Psoas muscle (tissue), 8 donors: ENCODE results near the gene ALAD. TPM values are rescaled to one million over a fixed set of nuclear protein-coding genes. Genes with fewer than 3 reads are reported as not detected.

Experiments used
- ATAC-seq, 4 donors: fragments of 200-7000 bp; cut with Tn5 transposase; one replicate each; pipeline ENCODE4 v1.9.1; 2020; ENCODE audit warnings: moderate library complexity in 3 of 4, mild to moderate bottlenecking in 2 of 4
- DNase-seq, 2 donors: peaks; one replicate each; pipeline ENCODE4 v3.0.0-alpha.2; 2020
- H3K27ac ChIP-seq: fragments of 200-600 bp; one replicate; pipeline ENCODE4 v1.8.0; 2022
- H3K27me3 ChIP-seq, 3 donors: fragments of 200-600 bp in 1 of 3; one replicate each; pipeline versions ENCODE4 v1.6.1 to v1.8.0; 2013 to 2022; ENCODE audit warnings: low read length in 2 of 3, mild to moderate bottlenecking in 2 of 3, moderate library complexity in 1 of 3; ENCODE audit not compliant: insufficient read depth in 3 of 3
- H3K36me3 ChIP-seq, 2 donors: fragments of 200-600 bp in 1 of 2; one replicate each; pipeline versions ENCODE4 v1.6.1 to v1.8.0; 2013 to 2022; ENCODE audit warnings: low read depth in 1 of 2, mild to moderate bottlenecking in 1 of 2, moderate library complexity in 1 of 2; ENCODE audit not compliant: insufficient read depth in 1 of 2
- H3K4me1 ChIP-seq: fragments of 200-600 bp; one replicate; pipeline ENCODE4 v1.8.0; 2022
- H3K4me3 ChIP-seq: fragments of 200-600 bp; one replicate; pipeline ENCODE4 v1.8.0; 2022; ENCODE audit warnings: mild to moderate bottlenecking
- H3K9me3 ChIP-seq: fragments of 200-600 bp; one replicate; pipeline ENCODE4 v1.8.0; 2022
- WGBS, 3 donors: extraction: QIAGEN DNeasy Blood & Tissue Kit; methylation state at CpG; one replicate each; pipeline versions ENCODE4 v1.1.6 to v1.1.7; 2013; 5-methylcytosine and 5-hydroxymethylcytosine counted together
- intact Hi-C, 2 donors: fragments of 100-400 bp; cut with DNase I; formaldehyde crosslinking; loops; one replicate each; pipeline versions ENCODE4 v1.11.0 to v1.14.2; 2022
- polyA plus RNA-seq, 3 donors: library from polyadenylated mRNA; stranded (reverse); fragments of 200-250 nt; gene quantifications; one replicate each; pipeline ENCODE4 v1.2.3, GENCODE V29; 2013
- total RNA-seq, 4 donors: library from RNA; stranded (reverse); fragmentation: NEBNext Ultra II Directional in 2 of 4; extraction: Animal tissue kit (Norgen Biotek cat#: 25700) in 2 of 4; gene quantifications; one replicate each; pipeline versions ENCODE4 v1.2.1 to v1.2.4, GENCODE V29; 2021 to 2023
- TF ChIP-seq, protein P1 (sequence below): fragments of 200-600 bp; IDR thresholded peaks from one replicate; pipeline ENCODE4 v1.8.0; 2022; ENCODE audit warnings: antibody characterized with exemption
- donor health status: healthy with polysubstance abuse.
- donor health status: DM: no; HTN: no; CAD: no; lungs with moderate emphysema.
- donor health status: Bipolar disorder and iron deficiency.
- donor health status: healthy.
- donor health status: DM: yes; HTN: yes; CAD: no.
- donor health status: DM: no; HTN: no; CAD: no.
- donor health status: DM: no; HTN: no; CAD: no.
- donor health status: DM: yes; HTN: yes; CAD: no.

Gene ALAD
- total and polyA plus RNA-seq, 7 donors, result 13.1 to 43.1 (median 17.3) TPM

DNA sequence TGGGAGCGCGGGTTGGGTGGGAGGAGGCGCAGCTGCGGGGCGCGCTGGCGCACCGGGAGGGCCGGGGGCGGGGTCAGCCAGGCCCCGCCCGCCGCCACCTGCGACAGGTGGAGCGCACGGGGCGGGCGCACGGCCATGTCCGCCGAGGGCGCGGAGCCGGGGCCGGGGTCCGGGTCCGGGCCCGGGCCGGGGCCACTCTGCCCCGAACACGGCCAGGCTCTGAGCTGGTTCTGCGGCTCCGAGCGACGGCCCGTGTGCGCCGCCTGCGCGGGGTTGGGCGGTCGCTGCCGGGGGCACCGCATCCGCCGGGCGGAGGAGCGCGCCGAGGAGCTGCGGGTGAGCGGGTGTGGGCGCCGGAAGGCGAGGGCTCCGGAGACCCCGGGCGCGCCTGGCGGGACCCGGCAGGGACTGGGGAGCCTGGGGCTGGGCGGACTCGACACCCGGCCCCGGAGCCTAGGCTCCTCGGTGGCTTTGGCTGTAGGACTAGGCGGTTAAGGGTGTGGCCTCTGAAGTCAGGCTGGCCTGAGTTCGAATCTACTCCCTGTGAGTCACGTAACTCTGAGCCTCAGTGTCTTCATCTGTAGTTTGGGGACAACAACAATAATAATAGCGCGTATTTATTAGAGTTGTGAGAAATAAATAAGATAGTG, 51.5 kb downstream of the ALAD start, which contains the start of gene BSPRY:
TSS of gene BSPRY (plus strand) at position 97 of the 650 bp plus-strand sequence. CDS start at position 136, 39 bp downstream.
- ATAC-seq, result peak in 2 of 4 donors; percentile 26 to 35
- Histone ChIP-seq H3K27me3 (peaks cover 0 to 40% (median 2%) of the 10 kb centered on the region in 3 donors), H3K4me1 (no peaks in the 10 kb centered on the region), H3K4me3 (peak within 1 kb of the TSS; percentile 59), H3K9me3 (no peaks in the 10 kb centered on the region), H3K36me3 (no peaks in the 10 kb centered on the region), H3K27ac (no peak within 1 kb of the TSS)
- 2% methylated on average over 67 to 71 of the region's 71 CpGs for WGBS, 3 donors
- DNase-seq, result no peak
- TF ChIP-seq, protein P1, sequence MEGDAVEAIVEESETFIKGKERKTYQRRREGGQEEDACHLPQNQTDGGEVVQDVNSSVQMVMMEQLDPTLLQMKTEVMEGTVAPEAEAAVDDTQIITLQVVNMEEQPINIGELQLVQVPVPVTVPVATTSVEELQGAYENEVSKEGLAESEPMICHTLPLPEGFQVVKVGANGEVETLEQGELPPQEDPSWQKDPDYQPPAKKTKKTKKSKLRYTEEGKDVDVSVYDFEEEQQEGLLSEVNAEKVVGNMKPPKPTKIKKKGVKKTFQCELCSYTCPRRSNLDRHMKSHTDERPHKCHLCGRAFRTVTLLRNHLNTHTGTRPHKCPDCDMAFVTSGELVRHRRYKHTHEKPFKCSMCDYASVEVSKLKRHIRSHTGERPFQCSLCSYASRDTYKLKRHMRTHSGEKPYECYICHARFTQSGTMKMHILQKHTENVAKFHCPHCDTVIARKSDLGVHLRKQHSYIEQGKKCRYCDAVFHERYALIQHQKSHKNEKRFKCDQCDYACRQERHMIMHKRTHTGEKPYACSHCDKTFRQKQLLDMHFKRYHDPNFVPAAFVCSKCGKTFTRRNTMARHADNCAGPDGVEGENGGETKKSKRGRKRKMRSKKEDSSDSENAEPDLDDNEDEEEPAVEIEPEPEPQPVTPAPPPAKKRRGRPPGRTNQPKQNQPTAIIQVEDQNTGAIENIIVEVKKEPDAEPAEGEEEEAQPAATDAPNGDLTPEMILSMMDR, result no peak
- intact Hi-C loops, result no loop called here

DNA sequence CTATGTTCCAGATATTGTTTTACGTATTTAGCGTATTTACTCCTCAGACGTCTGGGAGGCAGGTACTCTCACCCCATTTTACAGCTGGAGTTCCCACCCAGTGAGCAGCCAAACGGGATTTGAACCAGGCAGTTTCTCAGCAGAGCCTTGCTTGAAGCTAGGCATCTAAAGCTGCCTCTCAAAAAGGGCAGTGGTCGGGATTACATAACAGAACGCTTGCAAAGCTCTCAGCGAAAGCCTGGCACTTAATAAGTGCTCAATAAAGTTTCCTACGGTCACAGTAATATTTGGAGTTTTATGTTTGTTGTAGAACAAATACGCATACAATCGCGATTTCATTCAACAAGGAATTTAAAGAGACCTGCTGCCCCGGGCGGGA, 52.0 kb downstream of the ALAD start:
- Histone ChIP-seq H3K9me3 (no peaks in the 10 kb centered on the region), H3K36me3 (no peaks in the 10 kb centered on the region), H3K27ac (no peak overlapping the region), H3K4me1 (peaks cover 2% of the 10 kb centered on the region), H3K4me3 (peak overlapping the region; percentile 59), H3K27me3 (peaks cover 0 to 38% (median 2%) of the 10 kb centered on the region in 3 donors)
- intact Hi-C loops, result no loop called here
- ATAC-seq, result no peak
- TF ChIP-seq, protein P1, result no peak
- WGBS, 3 donors, result 20 to 30% (median 26%) methylated on average over 13 of the region's 13 CpGs
- DNase-seq, result no peak

DNA sequence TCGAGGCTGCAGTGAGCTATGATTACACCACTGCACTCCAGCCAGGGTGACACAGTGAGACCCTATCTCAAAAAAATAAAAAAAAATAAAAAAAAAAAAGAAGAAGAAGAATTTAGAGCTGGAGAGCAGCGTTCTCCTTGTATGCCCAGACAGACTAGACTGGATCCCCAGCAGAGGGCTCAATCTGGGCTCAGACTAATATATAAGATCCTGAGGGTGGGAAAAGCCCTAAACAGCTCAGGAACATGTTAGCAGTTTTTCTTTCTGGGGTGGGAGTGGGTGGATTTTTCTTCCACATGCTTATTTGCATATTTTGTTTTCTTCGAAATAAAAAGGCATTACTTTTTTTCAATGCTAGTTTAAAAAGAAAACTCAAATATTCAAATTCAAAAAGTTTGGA, 52.6 kb downstream of the ALAD start:
- Histone ChIP-seq H3K27ac (no peak overlapping the region), H3K4me3 (no peak overlapping the region), H3K27me3 (peaks cover 0 to 38% (median 2%) of the 10 kb centered on the region in 3 donors), H3K4me1 (peaks cover 3% of the 10 kb centered on the region), H3K9me3 (no peaks in the 10 kb centered on the region), H3K36me3 (no peaks in the 10 kb centered on the region)
- 88 to 91% (median 88%) methylated on average over 3 of the region's 3 CpGs for WGBS, 3 donors
- TF ChIP-seq, protein P1, result no peak
- DNase-seq (no peak), ATAC-seq (no peak)
- intact Hi-C loops, result no loop called here

DNA sequence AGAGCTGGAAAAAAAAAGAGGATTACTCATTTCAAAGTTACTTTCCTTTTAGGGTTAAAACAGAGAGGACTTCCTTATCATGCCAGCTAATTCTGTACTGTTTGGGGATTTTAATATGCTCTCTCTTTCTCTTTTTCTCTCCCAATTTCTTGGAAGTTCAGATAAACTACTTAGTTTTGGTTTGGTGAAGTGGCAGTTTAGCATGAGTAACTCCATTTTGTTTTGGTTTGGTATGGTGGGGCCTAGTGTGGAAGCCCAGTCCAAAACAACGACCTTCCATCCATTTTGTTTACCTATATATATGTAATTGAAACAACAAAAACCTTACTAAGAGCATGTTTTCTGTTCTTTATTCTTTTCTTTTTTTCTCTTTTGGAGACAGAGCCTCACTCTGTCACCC, 55.4 kb downstream of the ALAD start:
- intact Hi-C loops, result no loop called here
- H3K36me3 ChIP-seq, result no peaks in the 10 kb centered on the region
- H3K27me3 ChIP-seq, result peaks cover 0 to 20% (median 2%) of the 10 kb centered on the region in 3 donors
- no peak for ATAC-seq
- no peaks in the 10 kb centered on the region for H3K9me3 ChIP-seq
- no peak for DNase-seq
- H3K4me3 ChIP-seq, result no peak overlapping the region
- TF ChIP-seq, protein P1, result no peak
- WGBS, 3 donors, result 0 to 50% (median 42%) methylated on average over 1 of the region's 1 CpG
- H3K4me1 ChIP-seq, result peaks cover 3% of the 10 kb centered on the region
- H3K27ac ChIP-seq, result no peak overlapping the region

DNA sequence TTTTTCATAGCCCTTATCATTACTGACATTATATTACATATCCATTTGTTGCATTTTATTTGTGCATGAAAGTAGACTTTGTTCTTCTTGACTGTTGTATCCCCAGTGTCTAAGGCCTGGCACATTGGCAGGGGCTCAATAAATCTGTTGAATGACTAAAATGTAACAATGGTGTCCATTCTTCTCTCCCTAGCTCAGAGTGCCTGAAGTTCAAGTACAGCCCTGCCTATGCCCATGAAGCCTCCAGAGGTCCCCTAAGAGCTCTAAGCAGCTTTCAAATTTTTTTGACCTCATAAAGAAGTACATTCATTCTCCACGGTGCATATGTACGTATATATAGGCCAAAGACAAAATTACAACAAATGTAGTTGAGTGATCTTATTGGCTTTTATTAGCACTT, 55.9 kb downstream of the ALAD start:
- 60 to 75% (median 65%) methylated on average over 2 of the region's 2 CpGs for WGBS, 3 donors
- H3K36me3 ChIP-seq, result no peaks in the 10 kb centered on the region
- ATAC-seq, result no peak
- H3K27me3 ChIP-seq, result peaks cover 0 to 15% (median 2%) of the 10 kb centered on the region in 3 donors
- no peaks in the 10 kb centered on the region for H3K9me3 ChIP-seq
- TF ChIP-seq, protein P1, result no peak
- no peak overlapping the region for H3K27ac ChIP-seq
- no peak for DNase-seq
- intact Hi-C loops, result no loop called here
- H3K4me3 ChIP-seq, result no peak overlapping the region
- H3K4me1 ChIP-seq, result peaks cover 3% of the 10 kb centered on the region
